HG03095 (cell line): ENCODE data around the gene OR4D1.

Experiments
- ATAC-seq: cut with Tn5 transposase; IDR thresholded peaks from one replicate; pipeline ENCODE4 v1.9.1; 2021; ENCODE audit warnings: moderate library complexity; ENCODE audit not compliant: unreplicated experiment

OR4D1 gene

DNA sequence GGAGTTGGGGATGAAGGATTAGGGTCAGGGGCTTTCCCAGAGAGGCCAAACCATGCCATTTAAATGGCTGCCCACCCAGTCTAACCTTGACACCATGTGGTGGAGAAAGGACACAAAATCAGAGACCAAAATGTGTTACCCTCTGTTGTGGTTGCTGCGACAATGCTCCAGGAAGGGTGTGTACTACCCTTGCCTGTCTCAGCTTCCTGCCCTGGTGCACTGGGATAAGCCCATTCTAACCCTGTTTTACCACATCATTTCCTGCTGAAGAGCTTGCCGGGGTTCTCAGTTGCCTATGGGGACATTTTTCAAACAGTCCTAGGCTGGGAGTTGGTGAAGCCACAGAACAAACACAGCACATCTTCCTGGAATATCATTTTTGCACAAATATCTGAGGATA is 4.9 kb downstream of the OR4D1 start:
- ATAC-seq: no peak

DNA sequence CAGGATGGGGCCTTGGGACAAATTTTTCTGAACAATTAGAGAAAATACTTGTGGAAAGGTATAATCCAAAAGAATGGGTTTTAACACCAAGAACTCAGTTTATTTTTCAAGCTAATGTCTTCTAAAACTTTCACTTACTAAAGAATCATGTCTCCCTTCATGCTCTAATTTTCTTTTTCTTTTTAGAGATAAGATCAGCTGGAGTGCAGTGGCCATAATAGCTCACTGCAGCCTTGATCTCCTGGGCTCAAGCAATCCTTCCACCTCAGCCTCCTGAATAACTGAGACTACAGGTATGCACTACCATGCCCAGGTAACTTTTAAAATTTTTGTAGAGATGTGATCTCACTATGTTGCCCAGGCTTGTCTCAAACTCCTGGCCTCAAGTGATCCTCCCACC is 5.5 kb downstream of the OR4D1 start:
- ATAC-seq: no peak

DNA sequence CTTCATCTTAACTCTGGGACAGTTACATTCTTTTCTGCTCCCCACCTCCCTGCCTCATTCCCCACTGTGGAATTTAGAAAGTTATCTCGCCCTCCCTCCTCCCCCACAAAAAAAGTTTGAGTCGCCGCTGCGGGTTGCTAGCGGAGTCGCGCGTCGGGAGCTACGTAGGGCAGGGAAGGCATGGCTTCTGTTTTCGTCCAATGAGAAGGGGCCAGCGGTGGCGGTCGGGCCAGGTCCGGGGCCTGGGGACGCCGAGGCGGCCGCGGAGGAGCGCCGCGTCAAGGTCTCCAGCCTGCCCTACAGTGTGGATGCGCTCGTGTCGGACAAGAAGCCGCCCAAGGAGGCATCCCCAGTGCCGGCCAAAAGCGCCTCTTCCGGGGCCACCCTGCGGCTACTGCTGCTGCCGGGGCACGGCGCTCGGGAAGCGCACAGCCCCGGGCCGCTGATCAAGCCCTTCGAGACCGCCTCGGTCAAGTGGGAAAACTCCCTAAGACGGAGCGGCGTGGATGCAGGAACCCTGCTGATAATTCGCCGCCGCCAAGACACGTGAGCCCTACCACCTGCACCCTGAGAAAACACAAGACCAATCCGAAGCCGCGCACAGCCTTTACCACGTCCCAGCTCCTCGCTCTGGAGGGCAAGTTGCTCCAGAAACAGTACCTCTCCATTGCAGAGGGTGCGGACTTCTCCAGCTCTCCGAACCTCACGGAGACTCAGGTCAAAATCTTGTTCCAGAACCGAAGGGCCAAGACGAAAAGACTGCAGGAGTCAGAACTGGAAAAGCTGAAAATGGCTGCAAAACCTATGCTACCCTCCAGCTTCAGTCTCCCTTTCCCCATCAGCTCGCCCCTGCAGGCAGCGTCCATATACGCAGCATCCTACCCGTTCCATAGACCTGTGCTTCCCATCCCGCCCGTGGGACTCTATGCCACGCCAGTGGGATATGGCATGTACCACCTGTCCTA is 8.9 kb downstream of the OR4D1 start:
- no peak for ATAC-seq

GRCh38 chr17:58158181-58158580 is 10.0 kb downstream of the OR4D1 start:
- no peak for ATAC-seq

DNA sequence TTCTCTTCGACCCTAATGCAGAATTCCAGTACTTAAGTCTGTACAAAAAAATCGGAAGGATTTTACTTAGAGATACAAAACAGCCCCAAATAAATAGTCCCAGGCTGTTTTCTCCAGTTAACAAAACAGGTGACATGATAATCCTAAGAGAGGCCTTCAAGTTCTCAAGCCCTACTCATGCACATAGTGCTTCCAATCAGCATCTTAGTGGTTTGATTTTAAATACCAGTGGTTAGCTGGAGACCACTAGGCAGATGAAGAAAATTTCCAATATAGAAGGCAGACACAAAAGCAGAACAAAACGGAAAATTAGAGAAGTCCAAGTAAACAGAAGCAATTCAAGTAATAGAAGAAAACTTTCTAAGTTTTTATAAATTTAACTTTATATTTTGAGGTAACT is 13.4 kb downstream of the OR4D1 start:
- no peak for ATAC-seq

DNA sequence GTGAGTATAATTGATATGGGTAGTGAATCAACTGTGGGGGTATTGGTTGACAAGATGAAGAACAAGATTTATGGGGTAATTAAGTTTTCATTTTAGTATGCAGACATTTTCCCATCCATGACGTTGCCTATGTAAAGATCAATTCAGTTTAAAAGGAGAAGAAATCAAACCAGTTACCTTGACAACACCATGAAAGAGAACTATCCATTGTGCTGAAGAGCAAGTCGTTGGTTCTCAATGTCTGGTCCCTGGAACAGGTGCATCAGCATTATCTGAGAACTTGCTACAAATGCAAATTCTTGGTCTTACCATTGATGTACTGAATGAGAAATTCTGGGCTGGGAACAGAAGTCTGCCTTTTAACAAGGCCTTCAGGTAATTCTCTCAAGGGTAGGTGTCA is 17.8 kb downstream of the OR4D1 start:
- ATAC-seq: no peak

- no peak for ATAC-seq
Observed at GRCh38 chr17:58166682-58167081, 18.5 kb downstream of the OR4D1 start, which contains the start of gene OR4D2. TSS of gene OR4D2 (plus strand) at chr17:58166982. CDS start at chr17:58169656, 2,674 bp downstream.

- ATAC-seq: no peak
Observed at GRCh38 chr17:58170622-58171021, 22.4 kb downstream of the OR4D1 start.

GRCh38 chr17:58172369-58173071 is 24.3 kb downstream of the OR4D1 start:
- ATAC-seq: no peak

- no peak for ATAC-seq
Observed at GRCh38 chr17:58174871-58175270, 26.7 kb downstream of the OR4D1 start.

DNA sequence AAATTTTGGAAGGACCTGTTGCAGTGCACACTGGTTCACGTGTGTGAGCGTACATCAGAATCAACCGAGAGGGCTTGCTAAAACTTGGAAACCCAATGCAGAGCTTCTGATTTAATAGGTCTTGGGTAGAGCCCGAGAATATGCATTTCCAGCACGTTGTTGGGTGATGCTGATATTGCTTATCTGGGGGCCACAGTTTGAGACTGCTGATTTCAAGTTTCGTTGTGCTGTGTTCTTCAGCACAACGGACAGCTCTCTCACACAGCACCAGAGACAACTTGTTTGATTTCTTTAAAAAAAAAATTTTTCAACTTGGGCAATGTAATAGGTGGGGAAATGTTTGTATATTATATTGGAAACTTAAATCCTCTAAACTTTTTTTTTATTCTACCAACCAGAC is 28.0 kb downstream of the OR4D1 start:
- no peak for ATAC-seq

DNA sequence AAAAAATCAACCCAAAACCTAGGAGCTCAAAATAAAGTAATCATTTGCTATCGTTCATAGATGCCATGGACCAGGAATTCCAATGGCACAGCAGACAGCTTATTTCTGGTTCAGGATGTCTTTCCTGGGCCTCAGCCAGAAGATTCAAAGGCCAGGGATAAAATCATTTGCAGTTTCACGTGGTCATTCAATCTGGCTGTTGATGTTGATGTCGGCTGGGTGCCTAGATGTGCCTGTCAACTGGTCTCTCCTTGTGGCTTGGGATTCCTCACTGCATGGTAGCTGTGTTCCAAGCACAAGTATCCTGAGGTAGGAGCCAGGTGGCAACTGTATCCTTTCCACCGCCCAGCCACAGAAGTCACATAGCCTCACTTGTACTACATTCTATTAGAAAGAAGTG is 33.6 kb downstream of the OR4D1 start:
- no peak for ATAC-seq

DNA sequence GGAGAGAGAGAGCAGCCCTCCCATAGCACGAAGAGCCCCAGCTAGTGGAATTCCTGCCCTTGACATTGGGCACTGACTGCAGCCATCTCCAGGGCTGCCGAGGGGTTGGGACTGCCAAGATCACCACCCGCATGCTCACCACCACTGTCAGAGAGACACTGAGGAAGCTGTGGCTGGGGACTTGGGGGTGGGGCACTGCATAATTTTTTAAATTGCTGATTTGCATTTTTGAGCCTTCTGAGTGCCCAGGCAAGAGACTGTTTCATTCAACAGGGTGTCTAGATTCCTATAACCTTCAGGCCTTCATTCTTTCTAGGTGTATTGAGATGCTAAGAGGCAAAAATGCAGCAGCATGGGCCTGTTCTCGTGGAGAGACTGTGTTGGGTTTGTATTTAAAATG is 35.3 kb downstream of the OR4D1 start:
- ATAC-seq: no peak

- no peak for ATAC-seq
Observed at GRCh38 chr17:58184308-58184985, 36.3 kb downstream of the OR4D1 start.

GRCh38 chr17:58184986-58185761 is 37.0 kb downstream of the OR4D1 start:
- ATAC-seq: no peak

GRCh38 chr17:58186591-58186990 is 38.4 kb downstream of the OR4D1 start:
- no peak for ATAC-seq

DNA sequence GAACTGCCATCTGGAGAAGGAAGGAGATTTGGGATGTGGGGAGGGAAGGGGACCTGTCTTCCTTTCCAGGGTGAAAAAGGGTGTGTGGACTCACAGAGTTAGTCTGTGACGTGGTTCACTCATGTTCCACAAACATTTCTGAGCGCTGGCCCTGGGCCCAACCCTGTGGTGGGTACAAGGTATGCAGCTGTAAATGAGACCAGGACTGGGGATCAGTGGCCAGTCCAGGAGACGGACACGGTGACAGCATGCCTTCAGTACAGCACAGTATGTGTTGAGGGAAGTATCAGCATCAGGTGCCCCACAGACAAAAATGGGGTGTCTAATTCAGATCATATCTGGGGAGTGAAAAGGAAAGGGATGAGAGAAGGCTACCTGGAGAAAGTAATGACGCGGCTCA is 38.9 kb downstream of the OR4D1 start:
- ATAC-seq: no peak

DNA sequence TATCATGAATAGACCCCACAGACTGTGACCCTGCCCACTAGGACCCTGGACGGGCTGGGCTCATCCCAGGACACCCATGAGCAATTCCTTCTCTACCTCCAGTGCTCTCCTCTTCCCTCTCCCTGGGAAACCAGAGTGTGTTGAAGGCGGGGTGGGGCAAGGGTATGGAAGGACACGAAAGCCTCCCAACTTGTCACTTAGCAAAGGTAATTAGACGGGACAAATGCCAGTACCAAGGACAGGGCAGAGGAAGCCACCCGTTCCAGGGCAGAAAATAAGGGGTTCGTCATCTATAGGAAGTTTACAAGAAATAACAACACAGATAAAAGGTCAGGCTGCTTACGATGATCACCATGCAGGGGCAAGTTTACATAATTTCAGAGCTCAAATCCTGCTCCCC is 39.5 kb downstream of the OR4D1 start:
- ATAC-seq: no peak

DNA sequence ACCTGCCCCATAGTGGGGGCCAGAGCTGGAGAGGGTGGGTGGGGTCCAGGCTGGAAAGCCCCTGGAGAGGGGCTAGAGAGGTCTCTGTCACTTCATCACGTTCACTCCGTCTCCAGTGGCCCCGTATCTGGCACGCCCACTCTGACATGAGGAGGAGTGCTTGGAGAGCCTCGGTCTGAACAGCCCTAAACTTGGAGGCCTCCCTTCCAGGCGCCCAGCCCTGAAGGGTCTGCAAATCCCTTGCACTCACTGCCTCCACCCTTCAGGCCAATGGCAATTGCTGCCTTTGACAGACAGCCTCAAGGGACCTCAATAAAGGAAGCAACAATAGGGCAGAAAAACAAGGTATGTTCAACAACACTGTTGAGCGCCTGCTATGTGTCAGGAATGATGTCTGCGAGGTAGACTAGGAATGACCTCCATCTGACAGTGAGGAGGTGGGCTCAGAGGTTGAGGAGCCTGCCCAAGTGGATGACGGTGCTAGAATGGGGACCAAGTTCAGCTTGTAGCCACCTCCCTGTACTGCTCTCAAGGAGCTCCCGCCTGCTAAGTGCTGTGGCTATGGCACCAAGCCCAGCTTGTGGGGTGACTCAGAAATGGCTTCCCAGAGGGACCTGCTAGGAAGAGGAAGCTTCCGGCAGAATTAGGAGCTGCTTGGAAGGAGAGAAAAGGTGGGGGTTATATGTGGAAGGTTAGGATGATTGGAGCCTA is 41.4 kb downstream of the OR4D1 start:
- ATAC-seq: no peak

GRCh38 chr17:58191241-58191896 is 43.2 kb downstream of the OR4D1 start:
- no peak for ATAC-seq
